Measurements from ENCODE around the gene XRCC5. TPM values are rescaled to one million over a fixed set of nuclear protein-coding genes. Genes with fewer than 3 reads are reported as not detected.
"Not testable (repeated sequence)": the region's sequence is repeated elsewhere in the genome, so short reads cannot be mapped to it uniquely, and the experiment has no call there.

XRCC5 gene
- polyA plus RNA-seq, 4 donors: 248 to 472 (median 325) TPM

DNA sequence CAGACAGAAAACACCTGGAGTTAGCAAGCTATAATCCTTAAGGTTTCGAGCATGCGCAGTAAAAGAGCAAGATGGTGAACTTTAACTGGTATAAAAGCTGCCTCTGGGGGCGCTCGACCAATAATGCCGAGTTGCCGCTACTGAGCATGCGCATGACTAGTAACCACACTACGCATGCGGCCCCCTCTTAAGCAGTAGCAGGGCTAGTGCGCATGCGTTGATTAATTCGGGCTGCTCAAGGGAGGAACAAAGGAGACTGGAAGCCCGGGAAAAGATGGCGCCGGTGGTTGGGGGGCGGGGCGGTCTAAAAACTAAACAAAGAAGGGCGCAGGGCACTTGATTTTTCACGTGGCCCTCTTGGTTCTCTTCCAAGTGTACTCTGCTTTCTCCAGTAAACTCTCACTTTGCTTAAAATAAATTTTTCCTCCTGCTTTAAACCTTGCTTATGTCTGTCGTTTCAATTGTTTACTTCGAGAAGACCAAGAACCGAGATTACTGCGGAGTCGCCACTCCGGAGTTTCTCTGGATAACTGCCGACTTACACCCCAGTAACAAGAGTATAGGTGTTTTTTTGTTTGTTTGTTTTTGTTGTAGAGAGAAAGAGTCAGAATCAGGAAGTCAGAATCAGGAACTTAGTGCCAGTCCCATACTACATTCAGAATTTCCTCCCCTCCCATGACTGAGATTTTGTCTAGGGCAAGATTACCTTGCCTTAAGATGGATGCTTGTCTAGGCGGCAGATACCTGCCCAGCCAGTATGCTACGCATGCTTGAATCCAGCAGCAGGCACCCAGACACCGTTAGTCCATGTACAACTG is 5.8 kb downstream of the XRCC5 start:
- DNase-seq (ENCODE audit: low read depth in 4 of 4, low spot score in 3 of 4): peak; percentile 99 to 100 (median 99)

DNA sequence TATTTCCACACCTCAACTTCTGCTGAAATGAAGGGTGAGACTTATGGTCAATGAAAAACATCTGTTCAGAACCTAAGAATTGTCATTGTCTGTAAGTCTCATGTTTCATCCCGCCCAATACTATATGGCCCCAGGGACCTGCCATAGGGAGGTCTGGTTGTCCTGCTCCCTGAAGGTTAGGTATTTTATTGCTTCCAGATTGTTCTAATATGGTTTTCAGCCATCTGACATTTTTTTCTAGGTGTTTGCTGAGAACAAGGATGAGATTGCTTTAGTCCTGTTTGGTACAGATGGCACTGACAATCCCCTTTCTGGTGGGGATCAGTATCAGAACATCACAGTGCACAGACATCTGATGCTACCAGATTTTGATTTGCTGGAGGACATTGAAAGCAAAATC is 7.3 kb downstream of the XRCC5 start:
- no peak for DNase-seq (ENCODE audit: low read depth in 4 of 4, low spot score in 3 of 4)

DNA sequence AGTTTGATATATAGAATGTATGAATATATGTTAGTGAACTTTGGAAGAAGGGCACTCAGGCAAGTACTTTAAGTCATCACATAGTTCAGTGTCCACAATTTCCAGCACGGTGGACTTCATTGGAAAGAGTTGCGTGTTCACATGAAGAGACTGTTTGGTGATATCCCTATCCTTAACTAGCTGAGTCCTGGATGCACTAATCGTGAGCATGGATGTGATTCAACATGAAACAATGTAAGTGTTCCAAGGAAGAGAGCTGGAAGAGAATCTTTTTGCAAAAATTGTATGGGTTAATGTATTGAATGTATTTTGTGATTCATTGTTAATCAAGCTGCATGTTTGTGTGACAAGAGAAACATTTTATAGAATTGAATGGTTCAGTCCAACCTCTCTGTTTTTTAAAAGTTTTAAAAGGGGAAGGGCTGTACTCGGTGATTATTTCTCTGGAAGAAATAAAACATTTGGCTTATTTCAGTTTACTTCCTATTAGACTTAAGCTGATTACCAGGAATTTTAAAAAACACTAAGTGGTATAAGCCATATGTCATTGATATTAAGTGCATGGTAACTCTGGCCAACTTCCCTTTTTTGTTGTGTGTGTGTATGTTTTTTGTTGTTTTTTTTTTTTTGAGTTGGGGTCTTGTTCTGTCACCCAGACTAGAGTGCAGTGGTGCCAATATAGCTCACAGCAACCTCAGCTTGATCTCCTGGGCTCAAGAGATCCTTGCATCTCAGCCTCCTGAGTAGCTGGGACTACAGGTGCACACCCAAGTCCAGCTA is 8.6 kb downstream of the XRCC5 start:
- DNase-seq (ENCODE audit: low read depth in 4 of 4, low spot score in 3 of 4): no peak

DNA sequence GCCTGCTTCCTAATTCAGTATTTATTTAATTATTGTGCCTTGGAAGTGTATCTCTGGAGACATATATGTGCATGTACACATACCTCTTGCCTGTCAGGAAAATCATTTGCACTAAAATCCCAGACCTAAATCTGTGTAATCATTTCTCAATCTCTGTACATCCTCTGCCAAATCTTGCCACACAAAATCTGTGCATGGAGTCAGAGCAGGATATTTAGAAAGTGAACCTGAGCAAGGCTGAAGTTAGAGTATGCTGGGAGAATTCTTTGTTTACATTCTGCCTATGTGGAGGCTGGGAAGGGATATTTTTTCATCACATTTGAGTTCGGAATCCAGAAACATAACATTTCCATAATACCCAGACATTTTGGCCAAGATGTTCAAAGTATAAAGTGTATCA is 9.3 kb downstream of the XRCC5 start:
- DNase-seq (ENCODE audit: low read depth in 4 of 4, low spot score in 3 of 4): no peak

DNA sequence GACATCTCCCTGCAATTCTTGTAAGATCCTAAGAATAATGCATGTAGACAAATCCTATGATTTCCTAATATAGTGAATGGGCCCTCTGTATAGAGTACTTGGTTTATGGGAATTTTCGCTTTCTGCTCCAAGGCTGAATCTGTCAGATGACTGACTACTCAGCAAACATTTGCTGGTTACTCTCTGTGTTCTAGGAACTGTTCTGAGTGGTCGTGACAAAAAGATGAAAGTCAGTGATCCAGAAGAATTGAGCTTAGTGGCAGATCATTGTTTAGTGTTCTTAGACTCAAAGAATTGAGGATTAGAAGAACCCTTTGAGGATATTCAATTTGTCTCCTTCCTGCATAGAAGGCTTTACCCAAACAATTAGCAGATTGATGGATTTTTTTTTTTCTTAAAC is 10.0 kb downstream of the XRCC5 start:
- no peak for DNase-seq (ENCODE audit: low read depth in 4 of 4, low spot score in 3 of 4)

DNA sequence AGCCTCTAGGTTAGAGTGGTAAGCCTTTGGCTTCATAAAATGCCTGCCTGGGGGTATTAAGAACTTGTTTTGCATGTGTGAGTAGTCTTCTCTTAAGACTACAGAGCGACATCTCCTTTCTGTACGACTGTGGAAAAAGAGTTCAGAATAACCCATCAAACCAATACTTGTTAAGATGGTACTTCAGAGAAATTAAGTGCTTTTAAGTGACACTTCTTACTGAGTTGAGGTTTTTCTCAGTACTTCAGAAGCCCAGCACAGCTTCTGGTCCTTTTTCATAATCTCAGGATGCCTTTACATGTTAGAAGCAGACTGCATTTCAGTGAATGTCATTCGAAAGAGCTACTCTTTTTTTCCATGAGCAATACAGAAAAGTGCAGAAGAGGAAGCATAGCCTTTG is 10.8 kb downstream of the XRCC5 start:
- DNase-seq (ENCODE audit: low read depth in 4 of 4, low spot score in 3 of 4): no peak

DNA sequence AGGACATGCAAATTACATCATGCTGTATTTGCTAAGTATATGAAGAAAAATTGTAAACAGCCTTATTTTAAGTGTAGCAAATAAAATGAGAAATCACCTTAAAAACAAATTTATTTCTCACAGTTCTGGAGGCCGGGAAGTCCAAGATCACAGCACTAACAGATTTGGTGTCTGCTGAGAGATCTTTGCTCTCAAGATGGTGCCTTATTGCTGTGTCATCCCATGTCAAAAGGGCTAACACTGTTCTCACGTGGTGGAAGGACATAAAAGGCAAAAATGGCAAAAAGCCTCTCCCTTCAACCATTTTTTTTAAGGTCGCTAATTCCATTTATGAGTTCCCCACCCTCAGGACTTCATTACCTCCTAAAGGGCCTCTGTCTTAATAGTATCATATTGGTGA is 12.1 kb downstream of the XRCC5 start:
- no peak for DNase-seq (ENCODE audit: low read depth in 4 of 4, low spot score in 3 of 4)

DNA sequence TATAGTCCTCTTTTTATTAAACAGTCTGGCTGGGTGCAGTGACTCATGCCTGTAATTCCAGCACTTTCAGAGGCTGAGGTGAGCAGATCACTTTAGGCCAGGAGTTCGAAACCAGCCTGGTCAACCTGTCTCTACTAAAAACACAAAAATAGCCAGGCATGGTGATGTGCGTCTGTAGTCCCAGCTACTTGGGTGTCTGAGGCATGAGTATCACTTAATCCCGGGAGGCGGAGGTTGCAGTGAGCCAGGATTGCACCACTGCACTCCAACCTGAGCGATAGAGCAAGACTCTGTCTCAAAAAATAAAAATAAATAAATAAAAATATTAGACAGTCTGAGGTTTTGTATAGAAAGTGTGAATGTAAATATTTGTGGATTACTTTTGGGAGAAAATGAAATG is 17.8 kb downstream of the XRCC5 start:
- no peak for DNase-seq (ENCODE audit: low read depth in 4 of 4, low spot score in 3 of 4)

DNA sequence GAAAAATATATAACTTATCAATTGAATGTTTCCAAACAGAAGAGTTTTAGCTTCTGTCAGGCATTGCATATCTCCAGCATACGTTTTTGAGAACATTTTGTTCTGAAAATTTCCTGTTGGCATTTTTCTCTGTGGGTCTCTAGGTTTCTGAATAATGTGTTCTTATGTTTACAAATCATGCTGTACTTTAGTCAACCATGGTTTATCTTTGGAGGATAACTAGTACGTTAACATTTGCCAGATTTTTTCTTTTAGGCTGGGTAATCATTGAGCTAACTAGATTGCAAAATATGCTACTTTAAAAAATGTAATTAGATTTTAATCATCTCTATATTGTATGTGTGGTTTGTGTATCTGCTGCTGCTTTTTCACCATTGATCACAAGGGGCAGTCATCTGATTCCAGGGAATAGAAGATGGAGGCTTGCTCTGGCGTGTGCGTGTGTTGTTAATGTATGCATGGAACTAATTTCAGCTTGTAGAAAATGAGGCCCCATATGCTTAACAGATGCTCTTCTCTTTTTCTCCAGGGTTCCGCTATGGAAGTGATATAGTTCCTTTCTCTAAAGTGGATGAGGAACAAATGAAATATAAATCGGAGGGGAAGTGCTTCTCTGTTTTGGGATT is 21.3 kb downstream of the XRCC5 start:
- DNase-seq (ENCODE audit: low read depth in 4 of 4, low spot score in 3 of 4): no peak

DNA sequence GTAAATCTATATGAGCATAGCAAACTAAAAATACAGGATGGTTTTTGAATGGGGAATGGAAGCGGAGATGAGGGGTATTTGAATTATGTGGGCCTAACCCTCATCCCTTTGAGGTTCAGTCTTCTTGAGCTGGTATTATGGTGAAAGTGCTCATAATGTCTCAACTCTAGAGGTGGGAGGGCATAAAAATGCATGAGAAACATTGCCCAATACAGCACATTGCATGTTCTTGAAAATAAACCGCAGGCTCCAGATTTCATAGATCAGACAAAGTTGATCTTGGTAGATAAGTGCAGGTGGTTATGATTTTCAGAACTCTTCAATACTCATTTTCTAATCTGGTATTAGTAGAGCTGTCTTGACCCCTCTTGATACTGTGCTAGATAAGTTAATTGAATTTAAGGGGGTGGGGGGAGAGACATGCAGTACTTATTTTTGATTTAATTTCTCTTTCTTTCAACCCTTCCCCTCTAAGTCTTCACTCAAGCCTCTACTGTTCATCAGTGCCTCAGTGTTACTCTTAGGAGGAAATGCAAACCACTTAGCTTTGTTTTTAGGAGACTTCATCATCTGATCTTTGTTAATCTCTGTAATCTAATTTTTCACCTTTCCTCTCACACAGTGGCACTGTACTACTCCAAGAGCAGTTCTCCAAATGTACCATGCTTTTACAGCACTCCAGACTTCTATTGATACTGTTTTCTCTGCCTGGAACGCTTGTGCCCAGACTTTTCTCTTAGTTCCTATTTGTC is 22.2 kb downstream of the XRCC5 start:
- DNase-seq (ENCODE audit: low read depth in 4 of 4, low spot score in 3 of 4): no peak

DNA sequence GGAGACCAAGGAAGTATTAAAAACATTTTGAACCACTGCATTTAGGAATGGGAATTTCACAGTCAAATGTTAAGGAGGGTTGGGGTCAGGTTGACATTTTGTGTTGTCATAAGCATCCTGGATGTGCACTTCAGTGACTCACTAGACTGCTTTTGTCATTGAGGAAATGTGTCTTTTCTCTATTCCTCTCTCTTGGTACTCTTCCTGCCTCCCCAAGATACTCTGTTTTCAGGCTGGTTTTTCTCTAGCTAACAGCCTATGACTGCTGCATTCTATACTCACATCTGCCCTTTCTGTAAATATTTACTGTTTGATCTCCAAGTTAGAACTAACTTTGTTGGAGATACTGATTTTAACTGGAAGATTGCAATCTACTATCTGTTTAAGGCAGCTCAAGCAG is 23.4 kb downstream of the XRCC5 start:
- DNase-seq (ENCODE audit: low read depth in 4 of 4, low spot score in 3 of 4): no peak

DNA sequence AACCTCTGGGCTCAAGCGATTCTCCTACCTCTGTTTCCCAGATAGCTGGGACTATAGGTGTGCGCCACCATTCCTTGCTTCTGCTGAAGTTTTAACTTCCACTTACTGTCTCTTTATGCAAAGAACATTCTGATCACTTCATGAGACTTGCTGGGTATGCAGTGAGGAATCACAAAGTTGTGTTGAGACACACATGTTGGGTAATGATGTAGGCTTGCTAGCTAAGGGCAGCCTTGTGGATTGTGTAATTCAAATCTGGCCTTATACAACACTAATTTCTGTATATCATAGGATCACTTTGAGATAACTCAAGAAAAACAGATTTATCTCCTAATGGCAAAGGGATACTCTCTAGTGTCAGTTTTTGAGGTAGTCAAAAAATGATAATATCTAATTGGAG is 24.2 kb downstream of the XRCC5 start:
- no peak for DNase-seq (ENCODE audit: low read depth in 4 of 4, low spot score in 3 of 4)

DNA sequence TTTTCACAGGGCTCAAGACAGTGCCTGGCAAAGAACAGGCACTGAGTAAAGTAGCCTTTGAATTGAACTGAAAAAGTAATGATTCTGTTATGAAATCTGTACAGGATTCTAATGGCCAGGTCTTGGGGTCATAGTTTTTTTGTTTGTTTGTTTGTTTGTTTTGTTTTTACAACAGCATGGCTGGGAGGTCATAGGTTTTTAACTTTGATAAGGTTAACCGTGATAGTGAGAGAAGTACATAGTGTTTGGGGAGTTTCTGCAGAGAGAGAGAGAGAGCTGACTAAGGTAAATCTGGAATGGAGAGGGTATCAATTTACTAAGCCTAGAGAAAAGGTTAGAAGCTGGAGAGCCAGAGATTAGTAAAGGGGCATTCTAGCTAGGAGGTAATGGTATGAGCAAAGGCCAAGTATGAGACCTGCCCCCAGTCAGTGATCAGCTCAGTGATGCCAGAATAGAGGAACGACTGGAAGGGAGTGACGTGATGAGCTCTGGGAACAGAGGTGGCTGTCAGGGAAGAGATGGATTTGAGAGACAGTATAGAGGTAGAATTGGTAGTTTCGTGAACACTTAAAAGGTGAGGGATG is 25.9 kb downstream of the XRCC5 start:
- no peak for DNase-seq (ENCODE audit: low read depth in 4 of 4, low spot score in 3 of 4)

DNA sequence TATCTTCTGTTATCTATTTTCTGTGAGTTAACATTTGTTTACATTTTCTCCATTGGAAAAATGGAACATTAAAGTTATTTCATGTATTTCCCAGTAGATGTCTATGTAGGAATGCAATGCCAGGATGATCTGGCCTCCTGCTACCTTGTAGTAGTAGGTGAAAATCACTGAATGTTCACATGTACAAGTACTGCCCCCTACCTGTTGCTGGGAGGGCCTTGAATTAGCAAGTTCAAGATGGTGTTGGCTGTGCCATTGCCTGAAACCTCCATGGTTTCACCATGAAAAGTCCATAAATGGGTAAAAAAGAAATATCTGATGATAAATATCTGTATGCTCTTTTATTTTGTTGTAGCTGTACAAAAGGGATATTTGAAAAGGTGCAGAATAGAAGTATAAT is 30.7 kb downstream of the XRCC5 start:
- DNase-seq (ENCODE audit: low read depth in 4 of 4, low spot score in 3 of 4): no peak

DNA sequence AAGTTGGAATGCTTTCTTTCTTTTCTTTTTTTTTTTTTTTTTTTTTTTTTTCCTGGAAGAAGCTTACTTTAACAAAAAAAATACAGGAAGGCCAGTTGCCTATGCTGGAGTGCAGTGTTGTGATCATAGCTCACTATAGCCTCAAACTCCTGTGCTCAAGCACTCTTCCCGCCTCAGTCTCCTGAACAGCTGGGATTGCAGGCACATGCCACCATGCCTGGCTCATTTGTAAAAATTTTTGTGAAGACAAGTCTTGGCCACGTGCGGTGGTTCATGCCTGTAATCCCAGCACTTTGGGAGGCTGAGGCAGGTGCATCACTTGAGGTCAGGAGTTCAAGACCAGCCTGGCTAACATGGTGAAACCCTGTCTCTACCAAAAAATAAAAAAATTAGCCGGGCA is 32.4 kb downstream of the XRCC5 start:
- DNase-seq (ENCODE audit: low read depth in 4 of 4, low spot score in 3 of 4): not testable (repeated sequence)

DNA sequence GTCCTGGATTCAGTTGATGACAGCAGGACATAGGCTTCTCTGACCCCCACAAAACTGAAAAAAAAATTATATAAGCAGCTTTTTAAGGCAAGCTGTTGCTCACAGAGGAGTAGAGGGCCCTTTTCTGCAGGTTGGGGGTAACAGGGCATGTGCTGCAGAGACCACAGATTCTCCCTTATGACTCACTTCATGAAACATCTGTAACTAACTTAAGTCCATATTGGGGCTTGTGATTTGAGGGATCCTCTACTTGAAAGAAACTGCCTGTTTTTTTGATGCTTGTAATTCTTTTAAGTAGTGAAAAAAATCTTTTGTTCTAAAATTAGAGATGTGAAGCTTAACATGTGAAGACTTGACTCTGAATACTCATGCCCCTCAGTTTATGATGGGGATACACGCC is 33.4 kb downstream of the XRCC5 start:
- DNase-seq (ENCODE audit: low read depth in 4 of 4, low spot score in 3 of 4): no peak

DNA sequence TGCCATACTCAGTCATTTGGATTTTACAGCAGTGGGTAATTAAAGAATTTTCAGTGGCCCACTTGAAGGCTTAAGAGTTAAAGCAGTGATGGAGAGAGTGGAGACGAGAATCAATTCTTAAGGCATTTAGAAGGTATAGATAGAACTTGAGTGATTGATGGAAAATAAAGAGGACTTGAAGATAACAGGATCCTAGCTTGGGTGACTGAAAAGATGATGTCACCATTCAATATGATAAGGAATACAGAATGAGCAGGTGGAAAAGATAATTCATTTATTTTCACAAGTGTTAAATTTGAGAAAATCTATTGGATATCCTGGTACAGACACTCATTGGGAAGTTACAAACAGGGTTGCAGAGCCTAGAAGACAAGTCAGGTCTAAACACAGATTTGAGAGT is 35.2 kb downstream of the XRCC5 start:
- DNase-seq (ENCODE audit: low read depth in 4 of 4, low spot score in 3 of 4): no peak

DNA sequence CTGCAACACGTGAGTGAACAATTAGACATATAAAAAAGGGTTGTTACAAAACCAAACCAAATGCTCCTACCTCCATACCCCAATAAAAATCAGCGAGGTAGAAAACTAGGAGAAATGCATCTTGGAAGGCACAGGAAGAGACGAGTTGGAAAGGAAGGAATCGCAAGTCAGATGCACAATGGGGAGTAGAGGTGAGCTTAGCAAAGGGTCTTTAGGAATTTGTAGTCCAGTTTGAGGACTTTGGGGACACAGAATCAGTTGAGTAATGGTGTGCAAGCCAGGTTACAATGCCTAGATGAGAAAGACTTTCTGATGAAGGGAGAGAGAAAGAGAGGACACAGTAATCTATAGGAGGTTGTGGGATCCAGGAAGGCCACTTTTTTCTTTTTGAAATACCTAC is 35.7 kb downstream of the XRCC5 start:
- DNase-seq (ENCODE audit: low read depth in 4 of 4, low spot score in 3 of 4): no peak

DNA sequence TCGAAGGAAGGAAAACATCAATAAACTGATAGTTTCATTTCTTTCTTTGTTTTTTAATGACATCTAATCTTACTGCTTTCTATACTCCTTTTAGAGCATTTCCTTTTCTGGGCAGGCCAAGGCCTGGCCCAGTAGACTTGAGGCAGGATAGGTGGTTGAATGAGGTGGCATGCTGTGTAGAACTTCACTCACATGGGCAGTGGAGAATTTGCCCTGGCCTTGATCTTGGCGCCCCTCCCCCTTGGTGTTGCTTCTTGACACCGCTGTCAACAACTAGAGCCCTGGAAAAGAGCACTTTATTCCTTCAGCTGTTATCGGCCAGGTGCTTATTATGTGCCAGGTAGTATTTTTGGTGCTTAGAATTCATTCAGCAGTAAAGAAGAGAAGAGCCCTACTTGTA is 37.4 kb downstream of the XRCC5 start:
- DNase-seq (ENCODE audit: low read depth in 4 of 4, low spot score in 3 of 4): no peak

Measured in left renal pelvis (tissue), 4 donors.